Mammary epithelial cell (primary cell): ENCODE measurements around the gene LRRC14B.
"Not testable (repeated sequence)": the region's sequence is repeated elsewhere in the genome, so short reads cannot be mapped to it uniquely, and the experiment has no call there.

ENCODE experiments used
- EZH2 ChIP-seq: IDR thresholded peaks from 2 replicates; pipeline ENCODE4 v1.6.1; 2012; ENCODE audit warnings: low read length, inconsistent platforms, borderline replicate concordance
- TF ChIP-seq, protein P1 (sequence below), 2 donors: IDR thresholded peaks in 1 of 2; conservative IDR thresholded peaks in 1 of 2; 2 replicates each; pipeline ENCODE4 v1.5.1; 2011 to 2012; ENCODE audit warnings: inconsistent platforms in 2 of 2, low read length in 2 of 2, mild to moderate bottlenecking in 2 of 2, control low read depth in 1 of 2, low read depth in 1 of 2; ENCODE audit not compliant: insufficient read depth in 1 of 2; ENCODE audit errors: extremely low read depth in 1 of 2

DNA sequence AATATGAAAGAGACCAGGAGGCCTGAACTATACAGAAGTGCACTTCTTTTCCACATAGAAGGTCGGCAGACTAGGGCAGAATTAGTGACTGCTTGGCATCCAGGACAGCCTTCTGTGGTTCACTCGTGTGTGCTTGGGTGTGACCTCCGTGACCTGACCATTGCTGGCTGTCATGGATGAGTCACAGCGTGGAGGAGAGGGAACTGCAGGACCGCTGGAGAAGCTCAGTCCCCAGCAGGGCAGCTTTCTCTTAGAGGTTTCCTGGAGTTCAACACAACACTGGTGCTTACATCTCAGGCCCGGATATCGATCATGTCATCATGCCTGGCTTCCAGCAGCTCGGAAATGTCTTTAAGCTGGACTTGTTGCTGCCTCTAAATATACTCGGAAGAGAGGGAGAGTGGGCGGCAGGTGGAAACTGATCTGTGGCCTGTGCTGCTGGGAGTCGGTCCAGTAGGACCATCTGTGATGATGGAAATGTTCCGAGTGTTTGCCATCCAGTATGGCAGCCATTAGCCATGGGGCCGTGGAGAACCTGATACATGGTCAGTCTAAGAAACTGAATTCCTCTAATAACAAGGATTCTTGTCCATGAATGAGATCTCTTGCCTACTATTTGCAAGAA lies 49.9 kb downstream of the LRRC14B start:
- TF ChIP-seq, protein P1, sequence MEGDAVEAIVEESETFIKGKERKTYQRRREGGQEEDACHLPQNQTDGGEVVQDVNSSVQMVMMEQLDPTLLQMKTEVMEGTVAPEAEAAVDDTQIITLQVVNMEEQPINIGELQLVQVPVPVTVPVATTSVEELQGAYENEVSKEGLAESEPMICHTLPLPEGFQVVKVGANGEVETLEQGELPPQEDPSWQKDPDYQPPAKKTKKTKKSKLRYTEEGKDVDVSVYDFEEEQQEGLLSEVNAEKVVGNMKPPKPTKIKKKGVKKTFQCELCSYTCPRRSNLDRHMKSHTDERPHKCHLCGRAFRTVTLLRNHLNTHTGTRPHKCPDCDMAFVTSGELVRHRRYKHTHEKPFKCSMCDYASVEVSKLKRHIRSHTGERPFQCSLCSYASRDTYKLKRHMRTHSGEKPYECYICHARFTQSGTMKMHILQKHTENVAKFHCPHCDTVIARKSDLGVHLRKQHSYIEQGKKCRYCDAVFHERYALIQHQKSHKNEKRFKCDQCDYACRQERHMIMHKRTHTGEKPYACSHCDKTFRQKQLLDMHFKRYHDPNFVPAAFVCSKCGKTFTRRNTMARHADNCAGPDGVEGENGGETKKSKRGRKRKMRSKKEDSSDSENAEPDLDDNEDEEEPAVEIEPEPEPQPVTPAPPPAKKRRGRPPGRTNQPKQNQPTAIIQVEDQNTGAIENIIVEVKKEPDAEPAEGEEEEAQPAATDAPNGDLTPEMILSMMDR (conservative IDR thresholded peaks at IDR 0.05 in 1 of 2, IDR thresholded peaks at IDR 0.05 in 1 of 2; ENCODE audit: extremely low read depth in 1 of 2, insufficient read depth in 1 of 2, low read depth in 1 of 2, low read length in 2 of 2): not testable (repeated sequence)
- not testable (repeated sequence) for TF ChIP-seq EZH2
